ENCODE results near the gene SOD1.

DNA sequence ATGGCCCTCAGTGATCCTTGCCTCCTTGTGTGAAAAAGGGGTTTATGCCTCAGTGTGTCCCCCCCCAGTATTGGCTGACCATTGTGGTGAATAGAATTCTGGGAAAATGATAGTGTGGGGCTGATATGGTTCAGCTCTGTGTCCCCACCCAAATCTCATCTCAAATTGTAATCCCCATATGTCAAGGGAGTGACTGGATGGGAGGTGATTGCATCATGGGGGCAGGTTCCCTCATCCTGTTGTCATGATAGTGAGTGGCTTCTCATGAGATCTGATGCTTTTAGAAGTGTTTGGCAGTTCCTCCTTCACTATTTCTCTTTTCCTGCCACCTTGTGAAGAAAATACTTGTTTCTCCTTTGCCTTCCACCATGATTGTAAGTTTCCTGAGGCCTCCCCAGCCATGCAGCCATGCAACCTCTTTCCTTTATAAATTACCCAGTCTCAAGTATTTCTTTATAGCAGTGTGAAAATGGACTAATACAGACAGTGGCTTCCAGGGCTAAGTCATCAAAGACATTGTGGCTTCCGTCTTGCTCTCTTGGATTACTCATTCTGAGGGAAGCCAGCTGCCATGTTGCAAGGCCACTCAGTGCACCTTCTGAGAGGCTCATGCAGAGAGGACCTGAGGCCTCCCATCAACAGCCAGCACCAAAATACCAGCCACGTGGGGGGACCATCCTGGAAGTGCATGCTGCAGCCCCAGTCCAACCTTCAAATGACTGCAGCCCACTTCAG is 40.6 kb upstream of the SOD1 start:
- TF ChIP-seq POLR2AphosphoS5 (IDR thresholded peaks at IDR 0.05; ENCODE audit: insufficient read depth in 1 of 2, low read depth in 1 of 2) (no peak), CTCF (IDR thresholded peaks at IDR 0.05) (no peak)

Data from vagina (tissue), 2 donors.